Activated CD4-positive, alpha-beta T cell treated with anti-CD3 and anti-CD28 coated beads for 36 hours (primary cell): ENCODE measurements around the gene MRPL28. TPM values are rescaled to one million over a fixed set of nuclear protein-coding genes. Genes with fewer than 3 reads are reported as not detected.
A peak's percentile ranks its signal among the peaks of the same experiment; 100 is the strongest.
"Not testable (repeated sequence)": the region's sequence is repeated elsewhere in the genome, so short reads cannot be mapped to it uniquely, and the experiment has no call there.

Experiments used
- ATAC-seq: fragments of 200-7000 bp; cut with Tn5 transposase; one replicate; pipeline ENCODE4 v1.10.0; 2021; ENCODE audit warnings: mild to moderate bottlenecking, moderate library complexity
- CTCF ChIA-PET: fragments of 350-600 bp; sonication (Branson Sonifier 250); formaldehyde crosslinking; loops from one replicate; lab custom pipeline; 2021; ENCODE audit warnings: antibody characterized with exemption; lab: Charles Lee
- POLR2A ChIA-PET: fragments of 350-600 bp; sonication (Branson Sonifier 250); formaldehyde crosslinking; loops from one replicate; lab custom pipeline; 2021; ENCODE audit warnings: antibody characterized with exemption, inconsistent platforms; lab: Charles Lee
- DNase-seq: peaks from one replicate; pipeline ENCODE4 v3.0.0-alpha.2; 2020
- H3K27ac Mint-ChIP-seq: one replicate; pipeline ENCODE4 v1.8.0; 2021; ENCODE audit warnings: mixed read lengths
- H3K27me3 Mint-ChIP-seq: one replicate; pipeline ENCODE4 v1.8.0; 2021; ENCODE audit warnings: mixed read lengths
- H3K36me3 Mint-ChIP-seq: one replicate; pipeline ENCODE4 v1.8.0; 2021; ENCODE audit warnings: low read depth, mixed read lengths
- H3K4me1 Mint-ChIP-seq: one replicate; pipeline ENCODE4 v1.8.0; 2021; ENCODE audit warnings: mixed read lengths
- H3K4me3 Mint-ChIP-seq: one replicate; pipeline ENCODE4 v1.8.0; 2021; ENCODE audit warnings: mild to moderate bottlenecking, moderate library complexity, mixed read lengths
- H3K9me3 Mint-ChIP-seq: one replicate; pipeline ENCODE4 v1.8.0; 2021; ENCODE audit warnings: low read depth, mixed read lengths
- intact Hi-C, 2 experiments: fragments of 100-400 bp; cut with DNase I in 1 of 2; cut with micrococcal nuclease in 1 of 2; formaldehyde crosslinking; loops; one replicate each; pipeline versions ENCODE4 v1.14.2 to v1.15.1; 2022 to 2024; cut with DNase I, micrococcal nuclease
- total RNA-seq, 2 experiments: library from RNA; stranded (reverse); gene quantifications; one replicate each; pipeline ENCODE4 v1.2.3, GENCODE V29; 2021

Gene MRPL28
- total RNA-seq, 2 experiments from 2014 or later = 90.2 to 94.4 TPM

GRCh38 chr16:379183-379960 is 9.0 kb upstream of the MRPL28 start:
- intact Hi-C loops = no loop called here
- Mint-ChIP-seq H3K27me3 (no peaks in the 10 kb centered on the region), H3K36me3 (no peaks in the 10 kb centered on the region), H3K4me1 (peaks cover 24% of the 10 kb centered on the region), H3K9me3 (no peaks in the 10 kb centered on the region), H3K4me3 (peak overlapping the region; percentile 69), H3K27ac (no peak overlapping the region)
- DNase-seq (no peak), ATAC-seq (no peak)
- ChIA-PET CTCF (interaction anchor here (1.2 kb wide), 1 partner anchor 9 kb away, joined by 3 read pairs; the partner anchor contains the start of gene MRPL28), POLR2A (no interaction called here)

- ATAC-seq (no peak), DNase-seq (no peak)
- H3K9me3 Mint-ChIP-seq = no peaks in the 10 kb centered on the region
- no peak overlapping the region for H3K27ac Mint-ChIP-seq
- H3K4me3 Mint-ChIP-seq = no peak overlapping the region
- H3K27me3 Mint-ChIP-seq = no peaks in the 10 kb centered on the region
- ChIA-PET POLR2A (no interaction called here), CTCF (interaction anchor here (1.2 kb wide), 1 partner anchor 8 kb away, joined by 3 read pairs; the partner anchor contains the start of gene MRPL28)
- H3K4me1 Mint-ChIP-seq = peaks cover 24% of the 10 kb centered on the region
- no peaks in the 10 kb centered on the region for H3K36me3 Mint-ChIP-seq
- intact Hi-C loops = no loop called here
Measured at GRCh38 chr16:378821-379182, 8.5 kb upstream of the MRPL28 start.

GRCh38 chr16:378113-378820 is 7.9 kb upstream of the MRPL28 start:
- peaks cover 20% of the 10 kb centered on the region for H3K4me1 Mint-ChIP-seq
- intact Hi-C loops, H3K27me3 Mint-ChIP-seq, POLR2A ChIA-PET, H3K4me3 Mint-ChIP-seq, H3K9me3 Mint-ChIP-seq, DNase-seq, CTCF ChIA-PET, H3K36me3 Mint-ChIP-seq, H3K27ac Mint-ChIP-seq, ATAC-seq: not testable (repeated sequence)

- DNase-seq (no peak), ATAC-seq (no peak)
- Mint-ChIP-seq H3K4me1 (peaks cover 13% of the 10 kb centered on the region), H3K27ac (no peak overlapping the region), H3K4me3 (no peak overlapping the region), H3K27me3 (no peaks in the 10 kb centered on the region), H3K9me3 (no peaks in the 10 kb centered on the region), H3K36me3 (peaks cover 3% of the 10 kb centered on the region)
- ChIA-PET CTCF (no interaction called here), POLR2A (no interaction called here)
- intact Hi-C loops = no loop called here
Measured at GRCh38 chr16:377419-377951, 7.1 kb upstream of the MRPL28 start.

- ChIA-PET CTCF (no interaction called here), POLR2A (no interaction called here)
- intact Hi-C loops = no loop called here
- no peak overlapping the region for H3K27ac Mint-ChIP-seq
- peaks cover 12% of the 10 kb centered on the region for H3K4me1 Mint-ChIP-seq
- H3K4me3 Mint-ChIP-seq = no peak overlapping the region
- DNase-seq (no peak), ATAC-seq (no peak)
- H3K27me3 Mint-ChIP-seq = no peaks in the 10 kb centered on the region
- H3K36me3 Mint-ChIP-seq = peaks cover 4% of the 10 kb centered on the region
- no peaks in the 10 kb centered on the region for H3K9me3 Mint-ChIP-seq
Measured at GRCh38 chr16:376817-377418, 6.6 kb upstream of the MRPL28 start.

- no peaks in the 10 kb centered on the region for H3K27me3 Mint-ChIP-seq
- ChIA-PET POLR2A (no interaction called here), CTCF (no interaction called here)
- intact Hi-C loops = no loop called here
- ATAC-seq (no peak), DNase-seq (no peak)
- H3K9me3 Mint-ChIP-seq = no peaks in the 10 kb centered on the region
- H3K36me3 Mint-ChIP-seq = peaks cover 7% of the 10 kb centered on the region
- no peak overlapping the region for H3K4me3 Mint-ChIP-seq
- peaks cover 13% of the 10 kb centered on the region for H3K4me1 Mint-ChIP-seq
- H3K27ac Mint-ChIP-seq = no peak overlapping the region
Measured at GRCh38 chr16:375927-376816, 5.8 kb upstream of the MRPL28 start.

DNA sequence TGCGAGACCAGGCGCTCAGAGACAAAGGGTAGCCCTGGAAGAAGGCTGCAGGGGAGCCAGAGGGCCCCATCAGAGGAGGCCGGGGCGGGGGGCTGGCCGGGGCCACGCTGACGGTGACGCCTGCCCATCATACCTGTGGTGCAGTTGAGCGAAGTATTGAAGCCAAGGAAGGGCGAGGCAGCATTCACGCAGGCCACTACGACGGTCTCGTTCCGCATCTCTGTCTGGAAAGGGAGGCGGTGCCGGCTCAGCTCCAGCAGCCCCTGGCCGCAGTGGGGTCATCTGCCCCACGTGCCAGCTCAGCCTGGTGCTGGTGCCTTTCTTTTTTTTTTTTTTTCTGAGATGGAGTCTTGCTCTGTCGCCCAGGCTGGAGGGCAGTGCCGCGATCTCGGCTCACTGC is 4.9 kb upstream of the MRPL28 start:
- intact Hi-C loops = no loop called here
- Mint-ChIP-seq H3K27me3 (no peaks in the 10 kb centered on the region), H3K4me3 (no peak overlapping the region), H3K9me3 (no peaks in the 10 kb centered on the region), H3K4me1 (peaks cover 19% of the 10 kb centered on the region), H3K27ac (no peak overlapping the region), H3K36me3 (peaks cover 7% of the 10 kb centered on the region)
- no peak for ATAC-seq
- POLR2A ChIA-PET = no interaction called here
- DNase-seq = no peak
- CTCF ChIA-PET = no interaction called here

- POLR2A ChIA-PET = no interaction called here
- intact Hi-C loops = no loop called here
- H3K4me1 Mint-ChIP-seq = peaks cover 17% of the 10 kb centered on the region
Measured at GRCh38 chr16:374616-374926, 4.2 kb upstream of the MRPL28 start.

GRCh38 chr16:373848-374615 is 3.7 kb upstream of the MRPL28 start:
- ChIA-PET POLR2A (no interaction called here), CTCF (interaction anchor here (0.5 kb wide), 1 partner anchor 1123 kb away, joined by 3 read pairs; no protein-coding TSS in a partner anchor)
- H3K4me3 Mint-ChIP-seq = no peak overlapping the region
- H3K36me3 Mint-ChIP-seq = peaks cover 7% of the 10 kb centered on the region
- intact Hi-C loops = no loop called here
- peaks cover 17% of the 10 kb centered on the region for H3K4me1 Mint-ChIP-seq
- no peaks in the 10 kb centered on the region for H3K27me3 Mint-ChIP-seq
- no peak overlapping the region for H3K27ac Mint-ChIP-seq
- ATAC-seq (no peak), DNase-seq (no peak)
- H3K9me3 Mint-ChIP-seq = no peaks in the 10 kb centered on the region

More at GRCh38 chr16:374616-374926, 4.2 kb upstream of the MRPL28 start:
- H3K9me3 Mint-ChIP-seq = no peaks in the 10 kb centered on the region
- H3K36me3 Mint-ChIP-seq = peaks cover 7% of the 10 kb centered on the region
- CTCF ChIA-PET = no interaction called here
- H3K27me3 Mint-ChIP-seq = no peaks in the 10 kb centered on the region
- H3K4me3 Mint-ChIP-seq = no peak overlapping the region
- H3K27ac Mint-ChIP-seq = no peak overlapping the region
- no peak for ATAC-seq
- DNase-seq = no peak

- no peak overlapping the region for H3K27ac Mint-ChIP-seq
- H3K4me3 Mint-ChIP-seq = no peak overlapping the region
- CTCF ChIA-PET = no interaction called here
Measured at GRCh38 chr16:373020-373598, 2.8 kb upstream of the MRPL28 start.

More at GRCh38 chr16:373020-373598, 2.8 kb upstream of the MRPL28 start:
- Mint-ChIP-seq H3K36me3 (peaks cover 10% of the 10 kb centered on the region), H3K4me1 (peaks cover 17% of the 10 kb centered on the region), H3K9me3 (no peaks in the 10 kb centered on the region), H3K27me3 (no peaks in the 10 kb centered on the region)
- POLR2A ChIA-PET = interaction anchor here (0.6 kb wide), 1 partner anchor 31 kb away, joined by 3 read pairs; no protein-coding TSS in a partner anchor
- ATAC-seq (no peak), DNase-seq (no peak)
- intact Hi-C loops = no loop called here
